Hematopoietic multipotent progenitor cell treated with erythropoietin and hydrocortisone succinate and interleukin-3 and kit ligand, for 8 days (in vitro differentiated cells): Measurements from ENCODE around the gene FRAS1.
"Not testable (repeated sequence)": the region's sequence is repeated elsewhere in the genome, so short reads cannot be mapped to it uniquely, and the experiment has no call there.

Experiments used
- DNase-seq: peaks from one replicate; pipeline ENCODE4 v3.0.0-alpha.2; 2015

FRAS1 gene

DNA sequence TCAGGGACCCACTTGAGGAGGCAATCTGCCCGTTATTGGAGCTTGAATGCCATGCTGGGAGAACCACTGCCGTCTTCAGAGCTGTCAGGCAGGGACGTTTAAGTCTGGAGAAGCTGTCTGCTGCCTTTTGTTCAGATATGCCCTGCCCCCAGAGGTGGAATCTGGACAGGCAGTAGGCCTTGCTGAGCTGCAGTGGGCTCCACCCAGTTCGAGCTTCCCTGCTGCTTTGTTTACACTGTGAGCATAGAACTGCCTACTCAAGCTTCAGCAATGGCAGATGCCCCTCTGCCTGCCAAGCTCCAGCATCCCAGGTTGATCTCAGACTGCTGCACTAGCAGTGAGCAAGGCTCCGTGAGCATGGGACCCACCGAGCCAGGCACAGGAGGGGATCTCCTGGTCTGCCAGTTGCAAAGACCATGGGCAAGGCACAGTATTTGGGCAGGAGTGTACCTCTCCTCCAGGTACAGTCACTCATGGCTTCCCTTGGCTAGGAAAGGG, 68.8 kb downstream of the FRAS1 start:
- DNase-seq = not testable (repeated sequence)

DNA sequence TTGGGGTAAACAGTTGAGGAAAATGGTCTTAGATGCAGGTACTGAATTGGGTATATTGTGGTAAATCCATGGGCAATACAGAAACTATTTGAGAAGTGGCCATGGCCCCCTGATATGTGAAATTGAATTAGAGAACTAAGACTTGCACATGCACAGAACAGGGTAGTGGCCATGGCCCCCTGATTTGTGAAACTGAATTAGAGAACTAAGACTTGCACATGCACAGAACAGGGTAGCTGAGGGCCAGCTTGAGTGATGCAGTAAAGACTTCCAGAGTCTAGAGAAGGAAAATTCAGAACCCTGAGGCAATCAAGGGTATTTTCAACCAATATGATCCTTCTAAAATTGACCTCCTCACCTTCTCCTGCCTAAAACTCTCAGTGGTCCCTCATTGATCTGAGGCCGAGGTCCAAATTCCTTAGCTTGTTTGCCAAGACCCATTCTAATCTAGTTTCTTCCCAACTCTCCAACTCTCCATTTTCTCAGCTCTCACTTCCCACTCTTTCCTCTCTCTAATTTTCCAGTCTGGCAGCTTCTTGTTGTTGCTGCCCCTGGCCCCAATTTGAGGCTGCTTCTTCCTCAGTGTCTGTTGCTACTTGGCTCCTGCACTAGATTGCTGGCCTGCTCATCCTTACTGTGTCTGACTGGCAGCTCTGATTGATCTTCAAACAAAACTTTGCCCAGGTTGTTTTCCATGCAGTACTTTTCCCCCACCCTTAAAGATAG, 72.4 kb downstream of the FRAS1 start:
- DNase-seq = no peak

DNA sequence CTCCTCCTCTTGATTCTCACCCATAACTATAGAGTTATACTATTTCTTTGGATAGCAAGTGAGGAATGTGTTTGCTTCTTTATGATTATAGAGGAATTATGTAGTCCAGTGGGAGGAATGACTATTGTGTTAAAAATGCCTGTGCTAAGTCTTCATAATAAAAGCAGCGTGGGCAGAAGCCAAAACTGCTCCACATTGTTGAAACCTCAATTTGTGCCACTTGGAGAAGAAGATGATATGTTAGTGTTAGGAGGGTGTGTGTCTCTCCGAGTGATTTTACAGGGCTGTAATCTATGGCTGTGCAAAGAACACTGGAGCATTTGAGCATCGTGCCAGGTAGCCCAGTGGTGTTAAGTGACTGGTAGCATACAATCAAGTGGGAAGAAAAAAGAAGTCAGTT, 74.3 kb downstream of the FRAS1 start:
- DNase-seq = no peak

DNA sequence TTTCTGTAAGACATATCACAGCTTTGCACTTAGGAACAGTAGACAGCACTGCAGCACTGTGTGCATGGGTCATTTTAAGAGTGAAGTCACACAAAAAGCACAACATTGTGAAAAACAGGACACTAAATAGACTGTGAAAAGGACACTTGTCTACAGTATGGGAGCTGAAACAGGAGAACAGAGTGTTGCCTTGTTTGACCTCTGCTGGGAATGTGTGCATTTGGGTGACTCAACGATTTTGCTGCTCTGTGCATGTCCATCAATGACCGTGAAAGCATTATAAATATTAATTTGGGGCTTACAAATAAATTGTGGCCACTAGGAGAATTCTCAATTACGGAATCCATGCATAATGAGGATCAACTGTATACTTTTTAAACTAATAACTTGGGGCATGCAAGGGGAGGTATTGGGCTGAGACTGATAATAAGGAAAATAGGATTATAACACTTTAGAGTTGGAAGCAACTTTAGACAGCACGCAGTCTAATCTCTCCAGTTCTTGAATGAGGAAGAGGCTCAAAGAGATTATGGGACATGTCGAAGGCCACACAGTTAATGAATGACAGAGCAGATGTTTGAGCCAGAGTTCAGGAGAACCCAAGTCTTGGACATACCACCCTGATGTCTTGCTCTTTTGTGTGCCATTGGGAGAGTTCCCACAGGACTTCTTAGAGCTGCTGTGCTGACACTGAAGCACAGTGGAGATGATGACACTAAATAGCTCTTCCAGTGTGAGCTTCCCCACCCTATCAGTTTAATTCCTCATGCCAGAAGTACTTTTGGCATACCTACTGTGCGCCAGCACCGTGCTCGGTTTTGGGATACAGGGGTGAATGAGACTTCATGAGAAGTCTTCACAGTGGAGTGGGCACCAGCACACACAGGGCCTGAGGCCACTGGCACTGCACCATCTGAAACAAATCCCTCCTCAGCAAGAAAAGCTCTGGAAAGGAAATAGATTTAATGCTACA, 79.3 kb downstream of the FRAS1 start:
- no peak for DNase-seq

DNA sequence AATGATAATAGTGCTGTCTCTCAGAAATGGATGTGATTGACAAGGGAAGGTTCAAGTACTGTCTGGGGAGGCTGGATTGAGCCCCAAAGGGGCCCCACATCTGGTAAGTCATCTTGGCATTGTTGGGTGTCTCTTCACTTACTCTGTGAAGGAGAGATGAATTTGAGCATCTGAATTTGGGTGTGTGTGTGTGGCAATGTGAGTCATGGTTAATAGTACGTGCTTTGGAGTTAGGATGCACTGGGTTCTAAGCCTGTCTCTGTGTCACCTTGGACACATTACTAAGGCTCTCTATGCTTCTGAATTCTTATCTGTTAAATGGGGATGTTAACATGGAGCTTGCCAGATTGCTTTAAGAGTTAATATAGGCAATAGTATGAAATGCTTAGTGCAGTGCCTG, 80.4 kb downstream of the FRAS1 start:
- no peak for DNase-seq

DNA sequence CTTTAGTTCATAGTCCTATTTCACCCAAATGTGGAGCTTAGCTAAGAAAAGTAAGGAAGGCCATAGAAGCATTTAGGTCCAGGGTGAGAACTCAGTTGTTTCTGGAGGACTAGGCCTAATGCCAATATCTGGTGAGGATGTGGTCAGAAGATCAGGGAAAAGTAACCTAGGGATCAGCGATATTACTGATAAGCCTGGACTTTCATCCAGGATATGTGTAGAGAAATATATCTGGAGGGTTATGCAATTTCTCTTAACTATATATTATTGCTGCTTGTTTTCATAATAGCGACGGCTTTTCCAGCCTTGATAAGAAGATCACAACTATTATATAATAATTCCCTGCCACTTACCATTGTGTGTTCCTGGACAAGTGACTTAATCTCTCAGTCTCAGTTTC, 81.1 kb downstream of the FRAS1 start:
- DNase-seq = no peak

DNA sequence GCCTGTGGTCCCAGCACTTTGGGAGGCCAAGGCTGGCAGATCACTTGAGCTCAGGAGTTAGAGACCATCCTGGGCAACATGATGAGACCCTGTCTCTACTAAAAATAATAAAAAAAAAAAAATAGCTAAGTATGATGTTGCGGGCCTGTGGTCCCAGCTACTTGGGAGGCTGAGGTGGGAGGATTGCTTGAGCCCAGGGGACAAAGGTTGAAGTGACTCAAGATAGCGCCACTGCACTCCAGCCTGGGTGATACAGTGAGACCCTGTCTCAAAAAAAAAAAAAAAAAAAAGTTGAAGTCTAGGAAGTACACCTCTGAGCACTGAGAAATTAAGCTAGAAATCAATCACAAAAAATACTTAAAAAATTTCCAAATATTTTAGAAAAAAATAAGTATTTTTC, 86.5 kb downstream of the FRAS1 start:
- DNase-seq = no peak

DNA sequence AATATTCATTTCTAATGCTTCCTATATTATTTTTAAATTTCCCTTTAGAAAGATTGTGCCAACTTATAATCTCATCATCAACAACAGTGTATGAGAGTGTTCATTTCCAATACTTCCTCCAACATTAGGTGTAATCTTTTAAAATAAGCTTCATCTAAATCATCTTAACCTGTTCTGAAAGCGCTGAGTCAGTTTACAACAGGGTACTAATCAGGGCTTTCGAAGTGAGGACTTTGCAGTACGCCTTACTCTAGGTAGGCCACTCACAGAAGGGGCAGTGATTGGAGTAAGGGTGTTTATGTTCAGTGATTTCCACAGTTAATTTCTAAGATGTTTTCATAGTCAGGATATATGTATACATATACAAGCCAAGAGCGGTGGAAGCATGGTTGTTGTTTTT, 87.9 kb downstream of the FRAS1 start:
- no peak for DNase-seq

DNA sequence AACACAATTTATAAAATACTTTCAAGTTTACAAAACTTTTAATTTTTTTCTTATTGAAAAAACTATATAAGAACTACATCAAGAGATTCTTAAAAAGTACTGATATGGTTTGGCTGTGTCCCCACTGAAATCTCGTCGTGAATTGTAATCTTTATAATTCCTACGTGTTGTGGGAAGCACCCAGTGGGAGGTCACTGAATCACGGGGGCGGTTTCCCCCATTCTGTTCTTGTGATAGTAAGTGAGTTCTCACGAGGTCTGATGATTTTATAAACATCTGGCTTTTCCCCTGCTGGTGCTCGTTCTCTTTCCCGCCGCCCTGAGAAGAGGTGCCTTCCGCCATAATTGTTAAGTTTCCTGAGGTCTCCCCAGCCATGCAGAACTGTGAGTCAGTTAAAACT, 88.5 kb downstream of the FRAS1 start:
- DNase-seq = no peak

DNA sequence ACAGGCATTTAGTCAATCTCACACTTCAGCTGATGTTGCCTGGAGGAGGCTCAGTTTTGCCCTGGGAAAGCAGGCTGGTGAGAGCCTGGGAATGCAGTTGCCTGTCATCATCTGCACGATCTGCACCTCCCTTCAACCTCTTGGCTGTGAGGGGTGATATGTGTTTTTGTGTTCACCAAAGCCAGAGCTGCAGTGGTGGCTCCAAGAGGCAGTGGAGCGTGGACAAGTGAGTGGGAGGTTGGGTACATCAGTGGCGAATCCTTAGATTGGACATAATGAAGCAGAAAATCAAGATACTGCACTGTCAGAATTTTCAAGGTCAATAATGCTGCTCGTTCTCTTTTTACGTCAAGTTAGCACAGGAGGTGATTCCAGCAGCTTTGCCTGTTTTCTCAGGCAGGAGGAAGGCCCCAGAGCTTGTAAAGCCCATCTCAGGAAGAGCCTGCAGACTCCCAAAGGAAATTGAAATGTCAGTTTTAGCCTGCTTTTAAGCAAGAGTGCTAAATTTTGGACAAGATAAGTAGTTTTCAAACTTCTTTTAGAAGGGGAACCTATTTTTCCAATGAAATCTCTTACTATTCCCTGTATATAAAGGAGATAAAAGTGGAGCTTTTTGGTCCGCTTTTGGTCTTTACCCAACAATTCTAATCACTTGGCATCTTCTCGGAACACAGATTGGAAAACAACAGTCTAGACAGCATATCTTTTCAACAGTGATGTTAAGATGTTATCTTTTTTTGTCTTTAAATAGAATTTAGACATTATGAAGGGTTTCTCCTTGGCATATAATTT, 92.8 kb downstream of the FRAS1 start:
- no peak for DNase-seq

DNA sequence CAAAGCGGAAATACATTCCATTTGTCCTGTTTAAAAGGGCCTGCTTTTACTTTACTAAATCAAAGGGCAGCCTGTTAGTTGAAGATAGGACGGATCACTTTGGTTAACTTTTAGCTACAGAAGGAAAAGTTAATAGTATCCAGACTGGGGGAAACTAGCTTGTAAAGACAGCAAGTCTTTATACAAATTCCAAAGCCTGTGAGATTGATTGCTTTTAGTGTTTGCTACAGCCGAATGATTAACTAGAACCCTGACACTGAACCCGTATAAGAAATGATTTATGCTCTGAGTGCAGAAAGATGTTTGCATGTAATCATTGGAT, 93.4 kb downstream of the FRAS1 start:
- DNase-seq = no peak

DNA sequence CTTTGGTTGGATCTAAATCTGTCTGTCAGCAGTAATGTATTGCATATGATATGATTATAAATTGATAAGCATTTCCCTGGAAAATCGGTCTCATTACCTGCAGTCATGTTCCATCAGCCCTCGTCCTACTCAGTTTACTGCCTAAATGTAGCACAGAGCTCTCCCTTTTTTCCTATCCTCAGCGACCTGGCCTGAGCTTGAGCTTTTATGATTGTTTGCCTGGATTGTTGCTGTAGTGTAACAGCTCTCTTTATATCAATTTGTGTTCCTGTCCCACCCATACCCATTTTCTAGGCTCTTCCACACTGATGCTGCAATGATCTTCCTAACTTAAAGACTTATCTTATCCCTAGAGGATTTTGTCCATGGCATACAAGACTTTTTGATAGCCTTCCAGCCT, 95.7 kb downstream of the FRAS1 start:
- DNase-seq = no peak

DNA sequence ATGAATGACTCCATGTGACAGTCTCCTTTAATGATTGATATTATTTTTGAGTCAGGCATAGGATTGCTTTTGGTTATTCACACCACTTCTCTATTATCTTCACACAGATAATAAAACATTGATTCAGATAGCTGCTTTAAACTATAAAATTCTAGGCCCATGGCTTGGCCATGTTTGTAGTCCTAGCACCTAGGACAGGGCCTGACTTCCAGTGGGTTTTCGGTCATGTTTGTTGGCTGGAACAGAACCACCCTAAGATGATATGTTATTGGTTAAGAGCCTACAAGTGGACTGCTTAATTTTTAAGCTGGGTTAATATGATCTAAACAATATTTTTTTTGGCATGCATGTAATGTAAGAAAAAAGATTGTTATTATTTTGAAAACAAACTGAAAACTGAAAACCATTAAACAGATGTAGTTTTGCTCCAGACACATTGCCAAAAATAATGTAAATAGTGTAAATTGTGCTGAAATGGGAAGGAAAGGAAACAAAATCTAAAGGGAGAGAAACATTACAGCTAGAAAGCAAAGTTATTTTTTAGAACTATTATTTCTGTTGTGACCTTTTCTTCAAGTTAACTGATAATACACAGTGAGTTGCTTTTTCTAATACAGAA, 98.0 kb downstream of the FRAS1 start:
- no peak for DNase-seq

DNA sequence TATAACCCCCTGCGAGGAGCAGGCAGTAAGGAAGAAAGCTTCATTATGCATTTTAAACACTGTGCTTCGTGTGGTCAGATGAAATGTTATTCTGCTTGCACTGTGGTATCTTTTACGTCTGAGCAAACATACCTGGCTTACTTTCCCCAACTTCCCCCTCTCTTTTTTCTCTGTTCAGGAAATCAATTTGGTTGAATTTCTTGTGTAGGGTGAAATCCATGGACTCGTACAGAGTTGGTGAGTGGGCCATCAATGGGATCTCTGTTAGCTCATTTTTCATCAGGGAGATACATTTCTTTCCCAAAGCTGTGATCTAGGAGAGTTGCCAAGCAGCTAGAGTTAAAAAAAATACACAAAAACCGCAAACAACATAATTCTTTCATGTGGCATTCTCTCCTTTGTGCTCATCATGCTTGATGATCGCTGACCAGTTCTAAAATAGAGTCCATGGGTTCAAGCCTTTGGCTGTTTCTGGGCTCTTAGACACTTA, 98.5 kb downstream of the FRAS1 start:
- DNase-seq = no peak

DNA sequence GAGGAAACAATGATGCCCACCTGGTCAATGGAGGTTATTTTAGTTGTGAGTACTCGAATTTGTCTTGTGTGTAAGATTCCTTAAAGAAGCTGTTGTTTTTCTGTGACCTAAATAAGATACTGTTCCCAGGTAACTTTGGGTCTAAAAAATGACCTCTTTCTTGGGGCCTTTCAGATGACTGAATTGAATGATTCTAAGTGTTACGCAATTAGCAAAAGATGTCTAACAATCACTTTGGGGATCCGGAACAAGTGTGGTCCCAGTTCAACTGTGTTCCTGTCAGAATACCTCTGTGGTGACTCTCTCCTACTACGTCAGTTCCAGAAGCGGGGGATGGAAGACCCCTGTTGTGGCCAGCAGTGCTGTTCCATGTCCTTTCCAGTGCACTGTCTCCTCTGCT, 99.4 kb downstream of the FRAS1 start:
- no peak for DNase-seq

DNA sequence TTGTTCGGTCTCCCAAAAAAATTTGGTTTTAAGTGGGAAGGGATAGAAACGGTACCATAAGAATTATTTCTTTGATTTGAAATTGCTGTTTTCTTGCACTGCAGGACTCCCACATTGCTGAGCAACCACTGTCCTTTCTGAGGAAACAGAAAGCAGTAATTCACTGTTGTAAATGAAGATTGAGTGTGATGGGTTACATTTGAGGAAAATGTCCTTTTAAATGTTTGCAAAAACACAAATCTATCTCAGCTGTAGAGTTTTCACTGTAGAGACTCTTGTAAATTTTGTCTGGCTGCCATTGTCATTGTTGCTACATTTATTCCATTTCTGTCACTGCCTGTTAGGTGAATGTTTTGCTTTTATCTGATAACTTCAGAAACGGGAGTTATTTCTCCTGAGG, 105.2 kb downstream of the FRAS1 start:
- no peak for DNase-seq

DNA sequence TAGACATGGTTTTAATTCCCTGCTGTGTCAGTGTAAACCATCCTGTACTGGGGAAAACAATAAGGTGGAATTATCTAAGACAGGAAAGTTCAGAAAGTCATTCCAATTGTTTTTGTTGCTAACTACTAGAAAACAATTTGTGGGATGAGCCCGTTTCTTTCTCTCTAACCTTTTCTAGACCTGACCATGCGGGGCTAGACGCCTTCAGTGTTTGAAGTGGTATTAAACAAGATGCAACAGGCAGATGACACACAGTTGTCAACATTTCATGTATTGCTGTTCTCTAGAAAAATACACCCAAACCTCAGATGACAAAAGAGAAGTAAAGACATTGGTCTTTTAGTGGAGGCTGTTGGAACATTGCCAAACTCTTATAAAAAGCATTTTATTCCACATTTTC, 105.7 kb downstream of the FRAS1 start:
- DNase-seq = no peak

DNA sequence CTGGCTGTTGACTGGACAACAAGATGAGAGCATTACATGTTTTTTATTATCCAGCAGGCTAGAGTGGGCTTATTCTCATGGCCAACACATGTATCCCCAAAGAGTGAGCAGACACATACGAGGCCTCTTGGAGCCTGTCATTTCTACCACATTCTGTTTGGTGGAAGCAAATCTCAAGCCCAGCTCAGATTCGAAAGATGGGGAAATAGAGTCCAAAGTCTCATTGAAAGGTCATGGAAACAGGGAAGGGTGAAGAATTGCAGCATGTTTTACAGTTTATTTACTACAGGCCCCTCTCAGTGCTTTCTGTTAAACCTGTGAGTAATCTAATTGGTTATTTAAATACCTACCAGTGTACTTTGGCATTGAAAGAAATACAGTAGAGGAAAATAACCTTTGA, 108.6 kb downstream of the FRAS1 start:
- DNase-seq = no peak

DNA sequence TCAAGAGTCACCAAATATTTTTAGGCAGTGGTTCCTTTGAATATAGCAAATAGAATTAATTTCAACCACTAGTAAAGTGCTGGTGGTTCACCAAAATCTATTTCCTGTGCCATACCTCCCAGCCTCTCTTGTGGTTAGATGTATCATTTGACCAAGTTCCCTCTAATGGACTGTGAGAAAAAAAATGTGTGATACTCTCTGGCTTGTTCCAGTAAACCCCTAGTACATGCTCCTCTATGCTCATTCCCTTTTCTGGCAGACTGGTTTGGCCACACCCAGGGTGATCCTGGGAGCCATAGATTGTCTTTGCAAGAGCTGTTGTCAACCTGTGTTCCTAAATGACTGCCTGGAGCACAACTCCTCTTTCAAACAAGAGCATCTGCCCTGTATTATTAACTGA, 109.5 kb downstream of the FRAS1 start:
- DNase-seq = no peak

DNA sequence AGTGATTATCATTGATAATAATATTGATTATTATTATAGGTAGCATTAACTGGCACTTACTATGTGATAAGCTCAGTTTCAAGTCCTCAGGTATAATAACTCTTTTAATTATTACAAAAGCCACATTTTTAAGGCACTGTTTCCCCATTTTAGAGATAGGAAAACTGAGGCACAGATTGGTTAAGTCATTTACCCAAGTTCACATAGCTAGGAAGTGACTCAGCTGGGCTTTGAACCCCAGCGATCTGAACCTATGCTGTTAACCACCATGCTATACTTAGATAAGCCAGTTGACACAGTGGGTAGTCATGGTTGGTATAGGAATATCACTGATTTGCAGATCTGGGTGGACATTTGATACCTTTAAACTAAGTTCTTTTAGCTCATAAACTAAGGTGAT, 110.4 kb downstream of the FRAS1 start:
- no peak for DNase-seq

DNA sequence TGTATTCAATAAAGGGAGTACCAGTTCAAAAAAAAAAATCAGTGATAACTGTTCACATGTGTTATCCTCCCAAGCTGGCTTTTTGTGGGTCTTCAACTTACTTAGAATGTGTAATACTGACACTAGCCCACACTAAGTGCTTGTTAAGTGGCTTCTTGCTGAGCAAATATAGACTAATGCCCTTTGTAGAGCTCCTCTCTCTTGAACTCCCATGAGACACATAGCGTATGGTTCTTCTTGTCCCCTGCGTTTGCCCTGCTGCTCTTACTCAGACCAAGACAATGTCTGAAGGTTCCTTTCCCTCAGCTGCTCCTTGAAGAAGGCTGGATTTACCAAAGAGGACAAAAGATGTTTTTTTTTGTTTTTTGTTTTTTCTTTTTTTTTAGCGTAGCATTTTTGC, 110.9 kb downstream of the FRAS1 start:
- no peak for DNase-seq

DNA sequence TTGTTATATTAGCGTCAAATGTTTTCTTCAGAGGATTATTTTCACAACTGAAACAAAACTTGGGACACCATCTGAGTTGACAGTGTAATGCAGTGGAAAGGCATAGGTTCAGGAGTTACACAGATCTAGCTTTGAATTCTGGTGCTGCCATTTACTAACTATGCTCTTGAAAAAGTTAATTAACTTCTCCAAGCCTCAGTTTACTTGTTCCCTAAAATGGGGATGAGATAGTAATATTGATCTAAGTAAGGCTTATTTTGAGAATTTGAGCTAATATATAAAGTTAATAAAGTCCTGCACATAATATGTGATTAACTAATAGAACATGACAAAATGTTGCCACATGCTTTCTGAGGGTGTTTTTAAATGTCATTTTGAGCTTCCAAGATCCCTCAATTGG, 112.6 kb downstream of the FRAS1 start:
- DNase-seq = no peak

DNA sequence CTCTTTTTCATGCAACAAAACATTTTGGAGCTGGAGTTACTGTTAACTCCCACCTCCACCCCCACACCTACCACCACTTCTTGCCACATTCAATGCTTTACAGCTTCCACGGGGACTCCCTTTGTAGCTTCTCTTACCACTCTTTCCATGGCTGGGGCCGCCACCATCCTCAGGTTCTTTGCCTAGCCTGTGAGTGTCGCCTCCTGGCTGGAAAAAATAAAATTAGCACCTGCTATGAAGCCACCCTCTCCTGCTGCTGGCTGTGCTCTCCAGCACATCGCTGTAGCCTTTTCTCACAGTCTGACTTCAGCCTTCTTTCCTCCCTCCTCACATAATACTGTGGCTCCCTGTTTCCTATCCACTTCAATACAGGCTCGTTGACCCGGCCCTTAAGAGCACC, 114.4 kb downstream of the FRAS1 start:
- DNase-seq = no peak
